Vagina (tissue), 2 donors: ENCODE data around the gene PRUNE1. TPM values are rescaled to one million over a fixed set of nuclear protein-coding genes. Genes with fewer than 3 reads are reported as not detected.

Source experiments
- DNase-seq, 2 donors: peaks; one replicate each; pipeline ENCODE4 v3.0.0-alpha.2; 2017; ENCODE audit errors: extremely low spot score in 2 of 2
- H3K27ac ChIP-seq: fragments of 200-600 bp; sonication (generic); one replicate; pipeline ENCODE4 v1.5.1; 2019
- H3K27me3 ChIP-seq: fragments of 200-600 bp; sonication (generic); one replicate; pipeline ENCODE4 v1.5.1; 2019
- H3K36me3 ChIP-seq, 2 donors: fragments of 200-600 bp; sonication (generic); one replicate each; pipeline ENCODE4 v1.5.1; 2017 to 2019
- H3K4me1 ChIP-seq: fragments of 200-600 bp; sonication (generic); one replicate; pipeline ENCODE4 v1.5.1; 2019
- H3K4me3 ChIP-seq, 2 donors: fragments of 200-600 bp; sonication (generic); 1 replicate in 1 of 2; 2 replicates in 1 of 2; pipeline ENCODE4 v1.5.1; 2016 to 2019
- H3K9me3 ChIP-seq: fragments of 200-600 bp; sonication (generic); one replicate; pipeline ENCODE4 v1.5.1; 2019
- POLR2A ChIP-seq, 2 donors: fragments of 450-650 bp; IDR thresholded peaks; one replicate each; pipeline ENCODE4 v1.6.1; 2017; ENCODE audit warnings: antibody characterized with exemption in 2 of 2, mild to moderate bottlenecking in 2 of 2, moderate library complexity in 2 of 2
- POLR2AphosphoS5 ChIP-seq, 2 donors: sonication (generic); formaldehyde crosslinking; IDR thresholded peaks; one replicate each; pipeline ENCODE4 v1.9.0; 2017; ENCODE audit warnings: antibody characterized with exemption in 2 of 2, mild to moderate bottlenecking in 2 of 2, low read depth in 1 of 2; ENCODE audit not compliant: insufficient read depth in 1 of 2
- intact Hi-C: fragments of 100-400 bp; cut with DNase I; formaldehyde crosslinking; loops from one replicate; pipeline ENCODE4 v1.15.1; 2023
- total RNA-seq: library from RNA; depleted of rRNA; stranded (reverse); fragments of >200 nt; gene quantifications from one replicate; pipeline ENCODE4 v1.2.3, GENCODE V29; 2016
- TF ChIP-seq, protein P1 (sequence below), 3 experiments: fragments of 450-650 bp in 2 of 3; fragments of 200-600 bp in 1 of 3; sonication (generic) in 1 of 3; IDR thresholded peaks; one replicate each; pipeline ENCODE4 v1.5.1; 2017 to 2019; ENCODE audit warnings: antibody characterized with exemption in 3 of 3, mild to moderate bottlenecking in 2 of 3, moderate library complexity in 2 of 3

The PRUNE1 gene
- total RNA-seq, 1 donor from 2014 or later, result 25.5 TPM

DNA sequence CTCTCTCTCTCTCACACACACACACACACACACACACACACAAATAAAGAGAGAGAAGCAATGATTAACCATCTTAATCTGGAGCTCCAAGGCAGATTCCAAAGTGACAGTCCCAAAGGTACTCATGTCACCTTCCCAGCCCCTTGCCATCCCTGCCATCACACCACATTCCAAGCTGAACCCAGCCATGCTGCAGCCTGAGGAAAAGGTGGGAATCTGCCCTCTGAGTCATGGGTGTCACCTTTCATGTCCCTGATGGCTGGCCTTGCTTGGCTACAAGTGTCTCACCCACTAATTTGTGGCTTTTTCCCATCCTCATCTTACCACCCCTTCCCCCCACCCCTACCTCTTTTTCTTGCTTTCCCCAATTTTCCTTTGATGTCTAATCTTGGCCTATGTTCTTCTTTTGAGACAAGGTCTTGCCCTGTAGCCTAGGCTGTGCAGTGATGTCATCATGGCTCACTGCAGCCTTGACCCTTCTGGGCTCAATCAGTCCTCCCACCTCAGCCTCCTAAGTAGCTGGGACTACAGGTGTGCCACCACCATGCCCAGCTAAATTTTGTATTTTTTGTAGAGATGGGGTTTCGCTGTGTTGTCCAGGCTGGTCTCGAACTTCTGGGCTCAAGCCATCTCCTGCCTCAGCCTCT lies 22.9 kb upstream of the PRUNE1 start:
- TF ChIP-seq POLR2AphosphoS5 (IDR thresholded peaks at IDR 0.05; ENCODE audit: insufficient read depth in 1 of 2, low read depth in 1 of 2) (no peak), POLR2A (IDR thresholded peaks at IDR 0.05) (no peak)
- TF ChIP-seq, protein P1, sequence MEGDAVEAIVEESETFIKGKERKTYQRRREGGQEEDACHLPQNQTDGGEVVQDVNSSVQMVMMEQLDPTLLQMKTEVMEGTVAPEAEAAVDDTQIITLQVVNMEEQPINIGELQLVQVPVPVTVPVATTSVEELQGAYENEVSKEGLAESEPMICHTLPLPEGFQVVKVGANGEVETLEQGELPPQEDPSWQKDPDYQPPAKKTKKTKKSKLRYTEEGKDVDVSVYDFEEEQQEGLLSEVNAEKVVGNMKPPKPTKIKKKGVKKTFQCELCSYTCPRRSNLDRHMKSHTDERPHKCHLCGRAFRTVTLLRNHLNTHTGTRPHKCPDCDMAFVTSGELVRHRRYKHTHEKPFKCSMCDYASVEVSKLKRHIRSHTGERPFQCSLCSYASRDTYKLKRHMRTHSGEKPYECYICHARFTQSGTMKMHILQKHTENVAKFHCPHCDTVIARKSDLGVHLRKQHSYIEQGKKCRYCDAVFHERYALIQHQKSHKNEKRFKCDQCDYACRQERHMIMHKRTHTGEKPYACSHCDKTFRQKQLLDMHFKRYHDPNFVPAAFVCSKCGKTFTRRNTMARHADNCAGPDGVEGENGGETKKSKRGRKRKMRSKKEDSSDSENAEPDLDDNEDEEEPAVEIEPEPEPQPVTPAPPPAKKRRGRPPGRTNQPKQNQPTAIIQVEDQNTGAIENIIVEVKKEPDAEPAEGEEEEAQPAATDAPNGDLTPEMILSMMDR (IDR thresholded peaks at IDR 0.05), result no peak

DNA sequence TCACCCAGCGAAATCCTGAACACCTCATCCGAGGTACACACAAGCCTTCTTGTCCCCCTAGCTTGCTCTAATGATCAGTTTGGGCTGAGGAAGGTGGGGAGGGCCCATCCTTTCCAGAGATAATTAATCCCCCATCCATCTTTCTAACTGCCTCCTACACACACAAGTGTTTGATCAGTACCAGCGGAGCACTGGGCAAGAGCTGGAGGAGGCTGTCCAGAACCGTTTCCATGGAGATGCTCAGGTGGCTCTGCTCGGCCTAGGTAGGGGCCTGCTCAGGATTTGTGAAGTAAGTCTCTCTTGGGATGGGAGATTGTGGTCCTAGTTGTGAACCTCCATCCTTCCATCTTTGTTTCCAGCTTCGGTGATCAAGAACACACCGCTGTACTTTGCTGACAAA lies 20.3 kb upstream of the PRUNE1 start:
- Histone ChIP-seq H3K4me1 (no peaks in the 10 kb centered on the region), H3K27ac (no peak overlapping the region), H3K36me3 (no peaks in the 10 kb centered on the region), H3K4me3 (no peak overlapping the region), H3K27me3 (no peaks in the 10 kb centered on the region), H3K9me3 (no peaks in the 10 kb centered on the region)
- TF ChIP-seq, protein P1 (IDR thresholded peaks at IDR 0.05), result no peak
- TF ChIP-seq POLR2A (IDR thresholded peaks at IDR 0.05), result no peak
- no peak for TF ChIP-seq POLR2AphosphoS5 (IDR thresholded peaks at IDR 0.05; ENCODE audit: insufficient read depth in 1 of 2, low read depth in 1 of 2)
- DNase-seq, result no peak
- intact Hi-C loops, result no loop called here

More for the DNA sequence above, 22.9 kb upstream of the PRUNE1 start:
- no peak for DNase-seq
- no peaks in the 10 kb centered on the region for H3K27me3 ChIP-seq
- H3K9me3 ChIP-seq, result no peaks in the 10 kb centered on the region
- H3K27ac ChIP-seq, result no peak overlapping the region
- no peaks in the 10 kb centered on the region for H3K36me3 ChIP-seq
- intact Hi-C loops, result no loop called here
- no peak overlapping the region for H3K4me3 ChIP-seq
- H3K4me1 ChIP-seq, result no peaks in the 10 kb centered on the region

DNA sequence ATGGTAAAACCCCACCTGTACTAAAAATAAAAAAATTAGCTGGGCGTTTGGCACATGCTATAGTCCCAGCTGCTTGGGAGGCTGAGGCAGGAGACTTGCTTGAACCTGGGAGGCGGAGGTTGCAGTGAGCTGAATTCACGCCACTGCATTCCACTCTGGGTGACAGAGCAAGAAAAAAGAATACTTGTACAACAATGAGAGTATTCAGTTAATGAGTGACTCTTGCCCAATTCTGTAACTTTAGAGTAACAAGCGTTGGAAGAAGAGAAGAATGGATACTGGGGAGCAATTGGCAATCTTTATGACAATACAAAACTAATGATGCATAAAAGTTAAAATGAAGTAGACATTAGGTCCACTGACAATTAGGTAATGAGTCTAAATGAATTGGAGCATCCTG lies 15.6 kb upstream of the PRUNE1 start:
- H3K9me3 ChIP-seq, result no peaks in the 10 kb centered on the region
- H3K27ac ChIP-seq, result no peak overlapping the region
- no peak overlapping the region for H3K4me3 ChIP-seq
- peaks cover 0 to 10% of the 10 kb centered on the region in 2 donors for H3K36me3 ChIP-seq
- no peak for DNase-seq
- H3K27me3 ChIP-seq, result no peaks in the 10 kb centered on the region
- intact Hi-C loops, result no loop called here
- H3K4me1 ChIP-seq, result peaks cover 13% of the 10 kb centered on the region
- TF ChIP-seq POLR2AphosphoS5 (IDR thresholded peaks at IDR 0.05; ENCODE audit: insufficient read depth in 1 of 2, low read depth in 1 of 2) (no peak), POLR2A (IDR thresholded peaks at IDR 0.05) (peak in 1 of 2 donors; percentile 2)
- TF ChIP-seq, protein P1 (IDR thresholded peaks at IDR 0.05), result no peak

DNA sequence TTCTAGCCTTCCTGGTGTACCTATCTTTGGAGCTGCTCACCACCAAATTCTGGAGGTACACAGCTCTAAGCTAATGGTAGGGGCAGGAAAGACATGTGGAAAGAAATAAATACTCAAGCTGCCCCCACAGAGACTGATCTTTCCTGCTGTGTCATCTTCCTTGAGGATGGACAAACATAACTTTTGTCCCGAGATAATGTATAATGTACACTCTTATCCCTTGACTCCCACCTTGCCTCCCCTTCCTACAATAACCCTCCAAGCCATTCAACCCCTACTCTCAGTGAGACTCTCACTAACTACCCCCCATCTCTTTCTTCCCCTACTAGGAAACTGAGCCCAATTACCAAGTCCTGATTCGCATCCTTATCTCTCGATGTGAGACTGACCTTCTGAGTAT lies 14.0 kb upstream of the PRUNE1 start:
- H3K4me3 ChIP-seq, result no peak overlapping the region

GRCh38 chr1:150995460-150995859 lies 12.8 kb upstream of the PRUNE1 start:
- intact Hi-C loops, result no loop called here
- H3K4me1 ChIP-seq, result peaks cover 13% of the 10 kb centered on the region
- H3K36me3 ChIP-seq, result peaks cover 0 to 28% of the 10 kb centered on the region in 2 donors
- H3K27ac ChIP-seq, result peak overlapping the region; percentile 78
- no peak for DNase-seq
- TF ChIP-seq POLR2AphosphoS5 (IDR thresholded peaks at IDR 0.05; ENCODE audit: insufficient read depth in 1 of 2, low read depth in 1 of 2) (no peak), POLR2A (IDR thresholded peaks at IDR 0.05) (no peak)
- TF ChIP-seq, protein P1 (IDR thresholded peaks at IDR 0.05), result no peak
- no peaks in the 10 kb centered on the region for H3K9me3 ChIP-seq
- H3K4me3 ChIP-seq, result peak overlapping the region in 1 of 2 donors; percentile 2
- H3K27me3 ChIP-seq, result no peaks in the 10 kb centered on the region

More for the DNA sequence above, 14.0 kb upstream of the PRUNE1 start:
- peaks cover 13% of the 10 kb centered on the region for H3K4me1 ChIP-seq
- intact Hi-C loops, result no loop called here
- no peak for DNase-seq
- H3K9me3 ChIP-seq, result no peaks in the 10 kb centered on the region
- peaks cover 0 to 26% of the 10 kb centered on the region in 2 donors for H3K36me3 ChIP-seq
- H3K27me3 ChIP-seq, result no peaks in the 10 kb centered on the region
- H3K27ac ChIP-seq, result peak overlapping the region; percentile 78
- TF ChIP-seq POLR2AphosphoS5 (IDR thresholded peaks at IDR 0.05; ENCODE audit: insufficient read depth in 1 of 2, low read depth in 1 of 2) (no peak), POLR2A (IDR thresholded peaks at IDR 0.05) (no peak)
- TF ChIP-seq, protein P1 (IDR thresholded peaks at IDR 0.05), result no peak
